OCI-LY3 (cell line): Measurements from ENCODE around the gene ABCA10.

Experiments used
- CTCF ChIP-seq: fragments of 200-600, 300-600 bp; sonication (generic); IDR thresholded peaks from 2 replicates; pipeline ENCODE4 v1.5.1; 2014; ENCODE audit warnings: antibody characterized with exemption, low read length, low read depth
- EZH2phosphoT487 ChIP-seq: fragments of 200-600 bp; shearing (Covaris generic); IDR thresholded peaks from 2 replicates; pipeline ENCODE4 v1.6.1; 2018; ENCODE audit warnings: antibody characterized with exemption, mixed run types, low read depth

- TF ChIP-seq CTCF (no peak), EZH2phosphoT487 (no peak)
These were observed 106.6 kb downstream of the ABCA10 start for GRCh38 chr17:69122065-69122464.
